HepG2 (cell line): ENCODE measurements around the gene ATXN1L. TPM values are rescaled to one million over a fixed set of nuclear protein-coding genes. Genes with fewer than 3 reads are reported as not detected.

ENCODE experiments used
- CCDC6 ChIP-seq: sonication (generic); formaldehyde crosslinking; IDR thresholded peaks from 2 replicates; pipeline ENCODE4 v1.8.1; 2022; ENCODE audit warnings: mild to moderate bottlenecking, missing genetic modification reagents, moderate library complexity
- HCFC1 ChIP-seq: fragments of 150-350 bp; IDR thresholded peaks from 2 replicates; pipeline ENCODE4 v1.6.1; 2014; ENCODE audit warnings: low read depth, low read length
- MTF2 ChIP-seq: sonication (generic); formaldehyde crosslinking; IDR thresholded peaks from 2 replicates; pipeline ENCODE4 v1.5.0; 2020; ENCODE audit warnings: missing genetic modification reagents, borderline replicate concordance
- RAD51 ChIP-seq: fragments of 450-650 bp; IDR thresholded peaks from 2 replicates; pipeline ENCODE4 v1.6.1; 2016; ENCODE audit warnings: borderline replicate concordance
- TBP ChIP-seq: sonication (generic); formaldehyde crosslinking; IDR thresholded peaks from 2 replicates; pipeline ENCODE4 v1.5.0; 2020; ENCODE audit warnings: missing genetic modification reagents
- ZBTB20 ChIP-seq: sonication (generic); formaldehyde crosslinking; IDR thresholded peaks from 2 replicates; pipeline ENCODE4 v1.8.1; 2023; ENCODE audit warnings: missing genetic modification reagents, low read depth, mild to moderate bottlenecking, borderline replicate concordance
- ZFYVE20 ChIP-seq: sonication (generic); formaldehyde crosslinking; IDR thresholded peaks from 2 replicates; pipeline ENCODE4 v1.8.0; 2023; ENCODE audit warnings: low read depth, mild to moderate bottlenecking, moderate library complexity, missing genetic modification reagents, borderline replicate concordance
- ZNF556 ChIP-seq: sonication (generic); formaldehyde crosslinking; IDR thresholded peaks from 2 replicates; pipeline ENCODE4 v1.4.0; 2020; ENCODE audit warnings: mild to moderate bottlenecking, missing genetic modification reagents, borderline replicate concordance
- ZNF772 ChIP-seq: sonication (generic); formaldehyde crosslinking; IDR thresholded peaks from 2 replicates; pipeline ENCODE4 v1.5.0; 2020; ENCODE audit warnings: mild to moderate bottlenecking, missing genetic modification reagents
- ZSCAN31 ChIP-seq: sonication (generic); formaldehyde crosslinking; IDR thresholded peaks from 2 replicates; pipeline ENCODE4 v1.5.0; 2020; ENCODE audit warnings: low read depth, mild to moderate bottlenecking, missing genetic modification reagents
- polyA plus RNA-seq, 8 experiments: library from polyadenylated mRNA; depleted of rRNA in 3 of 8; stranded (reverse) in 7 of 8; unstranded in 1 of 8; fragments of >200 nt; fragmentation: Illumina TruSeq in 4 of 8; extraction: Trizol in 4 of 8; gene quantifications; 2 replicates each; pipeline versions ENCODE4 v1.2.1 to v1.2.3, GENCODE V29; 2011 to 2016; ENCODE audit warnings: low read depth in 4 of 8, missing spikeins in 1 of 8, mixed read lengths in 1 of 8; ENCODE audit not compliant: insufficient read depth in 1 of 8
- total RNA-seq, 5 experiments: library from RNA; depleted of rRNA; stranded (reverse); fragments of >200 nt; fragmentation: Illumina TruSeq; extraction: Trizol; gene quantifications; 2 replicates each; pipeline ENCODE4 v1.2.3, GENCODE V29; 2016; ENCODE audit warnings: low read depth in 1 of 5
- TF ChIP-seq, protein P1 (sequence below): sonication (generic); formaldehyde crosslinking; IDR thresholded peaks from 2 replicates; pipeline ENCODE4 v1.9.0; 2022; ENCODE audit warnings: missing genetic modification reagents, mild to moderate bottlenecking, borderline replicate concordance
- TF ChIP-seq, protein P2 (sequence below): sonication (generic); formaldehyde crosslinking; IDR thresholded peaks from 2 replicates; pipeline ENCODE4 v1.5.1; 2020; ENCODE audit warnings: mild to moderate bottlenecking, missing genetic modification reagents, borderline replicate concordance
- TF ChIP-seq, protein P3 (sequence below): sonication (generic); formaldehyde crosslinking; IDR thresholded peaks from 2 replicates; pipeline ENCODE4 v1.8.0; 2023; ENCODE audit warnings: mild to moderate bottlenecking, missing genetic modification reagents
- TF ChIP-seq, protein P4 (sequence below): sonication (generic); formaldehyde crosslinking; IDR thresholded peaks from 2 replicates; pipeline ENCODE4 v1.5.0; 2020; ENCODE audit warnings: mild to moderate bottlenecking, missing genetic modification reagents, borderline replicate concordance

ATXN1L gene
- total and polyA plus RNA-seq, 2 of the 13 experiments (the other 11 are each of a cell fraction or from before 2014, with no cell fraction given), result 20.0 to 22.4 TPM

DNA sequence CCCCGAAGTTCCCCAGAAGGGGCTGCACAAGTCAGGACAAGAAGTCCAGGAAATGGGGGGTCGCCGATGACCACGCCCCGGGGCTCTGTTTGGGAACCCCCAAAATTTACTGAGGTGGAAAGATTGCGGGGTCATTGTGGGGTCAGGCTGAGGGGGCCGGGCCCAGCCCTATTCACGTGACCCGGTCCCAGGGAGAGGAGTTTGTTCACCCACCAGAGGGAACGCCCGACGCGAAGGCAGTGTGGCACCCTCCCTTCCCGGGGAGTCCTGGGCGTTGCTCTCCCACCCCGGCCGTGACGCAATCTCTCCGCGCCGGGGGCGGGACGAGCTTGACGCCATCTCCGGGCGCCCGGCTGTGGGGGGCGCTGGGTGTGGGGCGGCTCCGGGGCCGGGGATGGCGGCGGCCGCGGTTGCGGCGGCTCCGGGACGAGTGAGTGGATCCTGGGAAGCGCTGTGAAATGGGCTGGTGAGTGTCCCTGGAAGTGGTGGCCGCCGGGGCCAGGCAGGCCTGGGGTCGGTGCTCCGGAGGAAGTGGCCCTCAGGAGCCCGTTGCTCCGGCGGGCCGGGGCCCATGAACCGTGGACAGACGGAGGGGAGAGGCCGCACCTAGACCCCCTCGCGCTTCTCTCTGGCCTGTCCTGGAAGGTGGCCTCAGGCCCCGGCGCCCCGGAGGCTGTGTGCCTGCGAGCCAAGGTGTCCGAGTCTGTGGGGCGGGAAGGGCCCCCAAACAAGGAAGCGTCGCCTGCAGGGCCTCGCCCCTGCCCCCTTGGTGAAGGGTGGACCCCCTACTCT lies at the start of gene ATXN1L (continued):
- TF ChIP-seq, protein P1, sequence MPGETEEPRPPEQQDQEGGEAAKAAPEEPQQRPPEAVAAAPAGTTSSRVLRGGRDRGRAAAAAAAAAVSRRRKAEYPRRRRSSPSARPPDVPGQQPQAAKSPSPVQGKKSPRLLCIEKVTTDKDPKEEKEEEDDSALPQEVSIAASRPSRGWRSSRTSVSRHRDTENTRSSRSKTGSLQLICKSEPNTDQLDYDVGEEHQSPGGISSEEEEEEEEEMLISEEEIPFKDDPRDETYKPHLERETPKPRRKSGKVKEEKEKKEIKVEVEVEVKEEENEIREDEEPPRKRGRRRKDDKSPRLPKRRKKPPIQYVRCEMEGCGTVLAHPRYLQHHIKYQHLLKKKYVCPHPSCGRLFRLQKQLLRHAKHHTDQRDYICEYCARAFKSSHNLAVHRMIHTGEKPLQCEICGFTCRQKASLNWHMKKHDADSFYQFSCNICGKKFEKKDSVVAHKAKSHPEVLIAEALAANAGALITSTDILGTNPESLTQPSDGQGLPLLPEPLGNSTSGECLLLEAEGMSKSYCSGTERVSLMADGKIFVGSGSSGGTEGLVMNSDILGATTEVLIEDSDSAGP (CRISPR knock-in tag), result peak; percentile 83
- TF ChIP-seq TBP (peak; percentile 97), HCFC1 (peak; percentile 85), CCDC6 (CRISPR knock-in tag) (peak; percentile 78), ZFYVE20 (CRISPR knock-in tag) (no peak), ZNF772 (peak; percentile 64), MTF2 (CRISPR knock-in tag) (no peak), ZNF556 (peak; percentile 74; the same call in 1 of the 2 replicates), RAD51 (0 out of 2 replicates have a peak, but pooled peaks have one; percentile 16), ZBTB20 (CRISPR knock-in tag) (peak; percentile 59), ZSCAN31 (CRISPR knock-in tag) (peak; percentile 58; the same call in 1 of the 2 replicates)
- TF ChIP-seq, protein P2, sequence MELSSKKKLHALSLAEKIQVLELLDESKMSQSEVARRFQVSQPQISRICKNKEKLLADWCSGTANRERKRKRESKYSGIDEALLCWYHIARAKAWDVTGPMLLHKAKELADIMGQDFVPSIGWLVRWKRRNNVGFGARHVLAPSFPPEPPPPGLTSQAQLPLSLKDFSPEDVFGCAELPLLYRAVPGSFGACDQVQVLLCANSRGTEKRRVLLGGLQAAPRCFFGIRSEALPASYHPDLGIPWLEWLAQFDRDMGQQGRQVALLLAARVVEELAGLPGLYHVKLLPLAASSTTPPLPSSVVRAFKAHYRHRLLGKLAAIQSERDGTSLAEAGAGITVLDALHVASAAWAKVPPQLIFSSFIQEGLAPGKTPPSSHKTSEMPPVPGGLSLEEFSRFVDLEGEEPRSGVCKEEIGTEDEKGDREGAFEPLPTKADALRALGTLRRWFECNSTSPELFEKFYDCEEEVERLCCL, result no peak
- TF ChIP-seq, protein P3, sequence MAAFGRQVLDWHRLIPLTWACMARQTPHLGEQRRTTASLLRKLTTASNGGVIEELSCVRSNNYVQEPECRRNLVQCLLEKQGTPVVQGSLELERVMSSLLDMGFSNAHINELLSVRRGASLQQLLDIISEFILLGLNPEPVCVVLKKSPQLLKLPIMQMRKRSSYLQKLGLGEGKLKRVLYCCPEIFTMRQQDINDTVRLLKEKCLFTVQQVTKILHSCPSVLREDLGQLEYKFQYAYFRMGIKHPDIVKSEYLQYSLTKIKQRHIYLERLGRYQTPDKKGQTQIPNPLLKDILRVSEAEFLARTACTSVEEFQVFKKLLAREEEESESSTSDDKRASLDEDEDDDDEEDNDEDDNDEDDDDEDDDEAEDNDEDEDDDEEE (CRISPR knock-in tag), result no peak; the same call in 1 of the 2 replicates
- TF ChIP-seq, protein P4, sequence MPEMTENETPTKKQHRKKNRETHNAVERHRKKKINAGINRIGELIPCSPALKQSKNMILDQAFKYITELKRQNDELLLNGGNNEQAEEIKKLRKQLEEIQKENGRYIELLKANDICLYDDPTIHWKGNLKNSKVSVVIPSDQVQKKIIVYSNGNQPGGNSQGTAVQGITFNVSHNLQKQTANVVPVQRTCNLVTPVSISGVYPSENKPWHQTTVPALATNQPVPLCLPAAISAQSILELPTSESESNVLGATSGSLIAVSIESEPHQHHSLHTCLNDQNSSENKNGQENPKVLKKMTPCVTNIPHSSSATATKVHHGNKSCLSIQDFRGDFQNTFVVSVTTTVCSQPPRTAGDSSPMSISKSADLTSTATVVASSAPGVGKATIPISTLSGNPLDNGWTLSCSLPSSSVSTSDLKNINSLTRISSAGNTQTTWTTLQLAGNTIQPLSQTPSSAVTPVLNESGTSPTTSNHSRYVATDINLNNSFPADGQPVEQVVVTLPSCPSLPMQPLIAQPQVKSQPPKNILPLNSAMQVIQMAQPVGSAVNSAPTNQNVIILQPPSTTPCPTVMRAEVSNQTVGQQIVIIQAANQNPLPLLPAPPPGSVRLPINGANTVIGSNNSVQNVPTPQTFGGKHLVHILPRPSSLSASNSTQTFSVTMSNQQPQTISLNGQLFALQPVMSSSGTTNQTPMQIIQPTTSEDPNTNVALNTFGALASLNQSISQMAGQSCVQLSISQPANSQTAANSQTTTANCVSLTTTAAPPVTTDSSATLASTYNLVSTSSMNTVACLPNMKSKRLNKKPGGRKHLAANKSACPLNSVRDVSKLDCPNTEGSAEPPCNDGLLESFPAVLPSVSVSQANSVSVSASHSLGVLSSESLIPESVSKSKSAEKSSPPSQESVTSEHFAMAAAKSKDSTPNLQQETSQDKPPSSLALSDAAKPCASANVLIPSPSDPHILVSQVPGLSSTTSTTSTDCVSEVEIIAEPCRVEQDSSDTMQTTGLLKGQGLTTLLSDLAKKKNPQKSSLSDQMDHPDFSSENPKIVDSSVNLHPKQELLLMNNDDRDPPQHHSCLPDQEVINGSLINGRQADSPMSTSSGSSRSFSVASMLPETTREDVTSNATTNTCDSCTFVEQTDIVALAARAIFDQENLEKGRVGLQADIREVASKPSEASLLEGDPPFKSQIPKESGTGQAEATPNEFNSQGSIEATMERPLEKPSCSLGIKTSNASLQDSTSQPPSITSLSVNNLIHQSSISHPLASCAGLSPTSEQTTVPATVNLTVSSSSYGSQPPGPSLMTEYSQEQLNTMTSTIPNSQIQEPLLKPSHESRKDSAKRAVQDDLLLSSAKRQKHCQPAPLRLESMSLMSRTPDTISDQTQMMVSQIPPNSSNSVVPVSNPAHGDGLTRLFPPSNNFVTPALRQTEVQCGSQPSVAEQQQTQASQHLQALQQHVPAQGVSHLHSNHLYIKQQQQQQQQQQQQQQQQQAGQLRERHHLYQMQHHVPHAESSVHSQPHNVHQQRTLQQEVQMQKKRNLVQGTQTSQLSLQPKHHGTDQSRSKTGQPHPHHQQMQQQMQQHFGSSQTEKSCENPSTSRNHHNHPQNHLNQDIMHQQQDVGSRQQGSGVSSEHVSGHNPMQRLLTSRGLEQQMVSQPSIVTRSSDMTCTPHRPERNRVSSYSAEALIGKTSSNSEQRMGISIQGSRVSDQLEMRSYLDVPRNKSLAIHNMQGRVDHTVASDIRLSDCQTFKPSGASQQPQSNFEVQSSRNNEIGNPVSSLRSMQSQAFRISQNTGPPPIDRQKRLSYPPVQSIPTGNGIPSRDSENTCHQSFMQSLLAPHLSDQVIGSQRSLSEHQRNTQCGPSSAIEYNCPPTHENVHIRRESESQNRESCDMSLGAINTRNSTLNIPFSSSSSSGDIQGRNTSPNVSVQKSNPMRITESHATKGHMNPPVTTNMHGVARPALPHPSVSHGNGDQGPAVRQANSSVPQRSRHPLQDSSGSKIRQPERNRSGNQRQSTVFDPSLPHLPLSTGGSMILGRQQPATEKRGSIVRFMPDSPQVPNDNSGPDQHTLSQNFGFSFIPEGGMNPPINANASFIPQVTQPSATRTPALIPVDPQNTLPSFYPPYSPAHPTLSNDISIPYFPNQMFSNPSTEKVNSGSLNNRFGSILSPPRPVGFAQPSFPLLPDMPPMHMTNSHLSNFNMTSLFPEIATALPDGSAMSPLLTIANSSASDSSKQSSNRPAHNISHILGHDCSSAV (CRISPR knock-in tag), result no peak
